HepG2 (cell line): Measurements from ENCODE around the gene SP3. TPM values are rescaled to one million over a fixed set of nuclear protein-coding genes. Genes with fewer than 3 reads are reported as not detected.
A peak's percentile ranks its signal among the peaks of the same experiment; 100 is the strongest.

ENCODE experiments used
- ARHGAP35 ChIP-seq: sonication (generic); formaldehyde crosslinking; IDR thresholded peaks from 2 replicates; pipeline ENCODE4 v1.9.0; 2022; ENCODE audit warnings: mild to moderate bottlenecking, inconsistent platforms, moderate library complexity, missing genetic modification reagents, borderline replicate concordance
- CENPT ChIP-seq: sonication (generic); formaldehyde crosslinking; IDR thresholded peaks from 2 replicates; pipeline ENCODE4 v1.8.0; 2022; ENCODE audit warnings: low read depth, mild to moderate bottlenecking, moderate library complexity, missing genetic modification reagents
- EP300 ChIP-seq, 3 experiments: sonication (generic) in 1 of 3; formaldehyde crosslinking in 1 of 3; IDR thresholded peaks; 2 replicates each; pipeline versions ENCODE4 v1.5.1 to v1.6.1; 2011 to 2020; ENCODE audit warnings: low read depth in 2 of 3, low read length in 2 of 3, borderline replicate concordance in 1 of 3, improper control_type of control experiment in 1 of 3, mild to moderate bottlenecking in 1 of 3, missing genetic modification reagents in 1 of 3, moderate library complexity in 1 of 3
- GTF2F1 ChIP-seq: fragments of 150-350 bp; IDR thresholded peaks from 2 replicates; pipeline ENCODE4 v1.6.1; 2014; ENCODE audit warnings: low read length
- IKZF1 ChIP-seq: fragments of 450-650 bp; IDR thresholded peaks from 2 replicates; pipeline ENCODE4 v1.7.1; 2016
- IKZF4 ChIP-seq: sonication (generic); formaldehyde crosslinking; IDR thresholded peaks from 2 replicates; pipeline ENCODE4 v1.5.1; 2020; ENCODE audit warnings: borderline replicate concordance, mild to moderate bottlenecking, low read depth, missing genetic modification reagents; ENCODE audit errors: not compliant biosample characterization
- IRF2 ChIP-seq: IDR thresholded peaks from 2 replicates; pipeline ENCODE4 v1.6.1; 2018; ENCODE audit warnings: missing genetic modification reagents, missing compliant biosample characterization
- ISL2 ChIP-seq: sonication (generic); formaldehyde crosslinking; IDR thresholded peaks from 2 replicates; pipeline ENCODE4 v1.5.0; 2020; ENCODE audit warnings: missing genetic modification reagents
- MAF1 ChIP-seq: sonication (generic); formaldehyde crosslinking; IDR thresholded peaks from 2 replicates; pipeline ENCODE4 v1.5.0; 2020; ENCODE audit warnings: missing genetic modification reagents, borderline replicate concordance
- NFIC ChIP-seq: IDR thresholded peaks from 2 replicates; pipeline ENCODE4 v1.6.1; 2012; ENCODE audit warnings: mild to moderate bottlenecking, low read length, inconsistent platforms
- SMC3 ChIP-seq: IDR thresholded peaks from 2 replicates; pipeline ENCODE4 v1.6.1; 2011; ENCODE audit warnings: low read length, improper control_type of control experiment
- ZFP62 ChIP-seq: sonication (generic); formaldehyde crosslinking; IDR thresholded peaks from 2 replicates; pipeline ENCODE4 v1.4.0; 2020; ENCODE audit warnings: missing genetic modification reagents
- ZNF10 ChIP-seq: sonication (generic); formaldehyde crosslinking; IDR thresholded peaks from 2 replicates; pipeline ENCODE4 v1.4.0; 2020; ENCODE audit warnings: mild to moderate bottlenecking, low read depth, missing genetic modification reagents, borderline replicate concordance
- ZNF234 ChIP-seq: sonication (generic); formaldehyde crosslinking; conservative IDR thresholded peaks from 2 replicates; pipeline ENCODE4 v1.5.1; 2020; ENCODE audit warnings: mild to moderate bottlenecking, missing genetic modification reagents
- ZNF260 ChIP-seq: sonication (generic); formaldehyde crosslinking; IDR thresholded peaks from 2 replicates; pipeline ENCODE4 v1.4.0; 2020; ENCODE audit warnings: missing genetic modification reagents, low read depth, mild to moderate bottlenecking, borderline replicate concordance
- ZNF296 ChIP-seq: sonication (generic); formaldehyde crosslinking; conservative IDR thresholded peaks from 2 replicates; pipeline ENCODE4 v1.5.0; 2020; ENCODE audit warnings: mild to moderate bottlenecking, missing genetic modification reagents
- ZNF430 ChIP-seq: sonication (generic); formaldehyde crosslinking; IDR thresholded peaks from 2 replicates; pipeline ENCODE4 v1.9.0; 2021; ENCODE audit warnings: mild to moderate bottlenecking, missing genetic modification reagents
- ZNF746 ChIP-seq: sonication (generic); formaldehyde crosslinking; IDR thresholded peaks from 2 replicates; pipeline ENCODE4 v1.8.0; 2022; ENCODE audit warnings: mild to moderate bottlenecking, missing genetic modification reagents
- polyA plus RNA-seq, 8 experiments: library from polyadenylated mRNA; depleted of rRNA in 3 of 8; stranded (reverse) in 7 of 8; unstranded in 1 of 8; fragments of >200 nt; fragmentation: Illumina TruSeq in 4 of 8; extraction: Trizol in 4 of 8; gene quantifications; 2 replicates each; pipeline versions ENCODE4 v1.2.1 to v1.2.3, GENCODE V29; 2011 to 2016; ENCODE audit warnings: low read depth in 4 of 8, missing spikeins in 1 of 8, mixed read lengths in 1 of 8; ENCODE audit not compliant: insufficient read depth in 1 of 8
- total RNA-seq, 5 experiments: library from RNA; depleted of rRNA; stranded (reverse); fragments of >200 nt; fragmentation: Illumina TruSeq; extraction: Trizol; gene quantifications; 2 replicates each; pipeline ENCODE4 v1.2.3, GENCODE V29; 2016; ENCODE audit warnings: low read depth in 1 of 5
- TF ChIP-seq, protein P1 (sequence below): sonication (generic); formaldehyde crosslinking; conservative IDR thresholded peaks from 2 replicates; pipeline ENCODE4 v1.8.1; 2023; ENCODE audit warnings: missing genetic modification reagents
- TF ChIP-seq, protein P2 (sequence below): IDR thresholded peaks from 2 replicates; pipeline ENCODE4 v1.6.1; 2016; ENCODE audit warnings: missing compliant biosample characterization, missing genetic modification reagents, borderline replicate concordance
- TF ChIP-seq, protein P3 (sequence below): sonication (generic); formaldehyde crosslinking; IDR thresholded peaks from 2 replicates; pipeline ENCODE4 v1.5.0; 2020; ENCODE audit warnings: mild to moderate bottlenecking, missing genetic modification reagents, borderline replicate concordance
- TF ChIP-seq, protein P4 (sequence below): sonication (generic); formaldehyde crosslinking; conservative IDR thresholded peaks from 2 replicates; pipeline ENCODE4 v1.4.0; 2020; ENCODE audit warnings: missing genetic modification reagents

SP3 gene
- total and polyA plus RNA-seq, 2 of the 13 experiments (the other 11 are each of a cell fraction or from before 2014, with no cell fraction given): 57.3 to 132 TPM

DNA sequence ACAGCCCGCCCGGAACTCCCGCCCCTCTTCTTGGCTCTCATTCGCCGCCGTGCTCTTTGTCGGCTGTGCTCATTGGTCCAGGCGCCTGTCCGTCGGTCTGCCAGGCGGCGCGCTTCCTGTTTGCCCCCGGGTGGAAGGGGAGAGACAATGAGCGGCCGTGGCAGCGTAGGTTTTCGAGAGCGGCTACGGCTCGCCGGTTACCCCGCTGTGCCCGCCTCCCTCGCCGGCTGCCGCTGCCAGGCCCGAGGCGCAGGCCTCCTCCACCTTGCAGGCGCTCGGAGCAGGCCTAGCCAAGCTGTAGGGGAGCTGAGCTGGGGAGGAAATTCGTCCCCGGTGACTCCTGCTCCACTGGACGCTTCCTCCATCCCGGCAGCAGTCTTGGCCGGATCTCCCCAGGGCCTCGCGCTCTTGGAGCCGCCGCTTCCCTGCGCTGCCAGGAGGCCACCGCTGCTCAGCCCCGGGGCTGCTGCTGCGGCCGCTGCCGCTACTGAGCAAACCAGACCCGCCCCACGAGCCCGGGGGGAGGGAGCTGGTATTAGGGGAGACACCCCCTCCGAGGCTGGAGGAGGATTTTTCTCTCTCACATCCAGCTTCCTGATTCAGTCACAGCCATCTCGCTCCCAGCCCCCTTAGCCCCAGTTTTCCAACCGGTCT, at the start of gene SP3 (continued):
- TF ChIP-seq, protein P1, sequence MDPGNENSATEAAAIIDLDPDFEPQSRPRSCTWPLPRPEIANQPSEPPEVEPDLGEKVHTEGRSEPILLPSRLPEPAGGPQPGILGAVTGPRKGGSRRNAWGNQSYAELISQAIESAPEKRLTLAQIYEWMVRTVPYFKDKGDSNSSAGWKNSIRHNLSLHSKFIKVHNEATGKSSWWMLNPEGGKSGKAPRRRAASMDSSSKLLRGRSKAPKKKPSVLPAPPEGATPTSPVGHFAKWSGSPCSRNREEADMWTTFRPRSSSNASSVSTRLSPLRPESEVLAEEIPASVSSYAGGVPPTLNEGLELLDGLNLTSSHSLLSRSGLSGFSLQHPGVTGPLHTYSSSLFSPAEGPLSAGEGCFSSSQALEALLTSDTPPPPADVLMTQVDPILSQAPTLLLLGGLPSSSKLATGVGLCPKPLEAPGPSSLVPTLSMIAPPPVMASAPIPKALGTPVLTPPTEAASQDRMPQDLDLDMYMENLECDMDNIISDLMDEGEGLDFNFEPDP (CRISPR knock-in tag): peak; percentile 98
- TF ChIP-seq ZNF430 (CRISPR knock-in tag): peak; percentile 90; the same call in 1 of the 2 replicates
- no peak; the same call in 1 of the 2 replicates for TF ChIP-seq CENPT (CRISPR knock-in tag)
- TF ChIP-seq, protein P2, sequence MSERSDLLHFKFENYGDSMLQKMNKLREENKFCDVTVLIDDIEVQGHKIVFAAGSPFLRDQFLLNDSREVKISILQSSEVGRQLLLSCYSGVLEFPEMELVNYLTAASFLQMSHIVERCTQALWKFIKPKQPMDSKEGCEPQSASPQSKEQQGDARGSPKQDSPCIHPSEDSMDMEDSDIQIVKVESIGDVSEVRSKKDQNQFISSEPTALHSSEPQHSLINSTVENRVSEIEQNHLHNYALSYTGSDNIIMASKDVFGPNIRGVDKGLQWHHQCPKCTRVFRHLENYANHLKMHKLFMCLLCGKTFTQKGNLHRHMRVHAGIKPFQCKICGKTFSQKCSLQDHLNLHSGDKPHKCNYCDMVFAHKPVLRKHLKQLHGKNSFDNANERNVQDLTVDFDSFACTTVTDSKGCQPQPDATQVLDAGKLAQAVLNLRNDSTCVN (CRISPR knock-in tag): peak; percentile 81; the same call in 1 of the 2 replicates
- no peak for TF ChIP-seq ZNF10 (CRISPR knock-in tag)
- TF ChIP-seq EP300 (IDR thresholded peaks at IDR 0.05; ENCODE audit: low read depth in 2 of 2, low read length in 2 of 2): no peak
- no peak for TF ChIP-seq EP300 (CRISPR knock-in tag; IDR thresholded peaks at IDR 0.05; ENCODE audit: borderline replicate concordance)
- no peak for TF ChIP-seq IKZF4 (CRISPR knock-in tag)
- TF ChIP-seq, protein P3, sequence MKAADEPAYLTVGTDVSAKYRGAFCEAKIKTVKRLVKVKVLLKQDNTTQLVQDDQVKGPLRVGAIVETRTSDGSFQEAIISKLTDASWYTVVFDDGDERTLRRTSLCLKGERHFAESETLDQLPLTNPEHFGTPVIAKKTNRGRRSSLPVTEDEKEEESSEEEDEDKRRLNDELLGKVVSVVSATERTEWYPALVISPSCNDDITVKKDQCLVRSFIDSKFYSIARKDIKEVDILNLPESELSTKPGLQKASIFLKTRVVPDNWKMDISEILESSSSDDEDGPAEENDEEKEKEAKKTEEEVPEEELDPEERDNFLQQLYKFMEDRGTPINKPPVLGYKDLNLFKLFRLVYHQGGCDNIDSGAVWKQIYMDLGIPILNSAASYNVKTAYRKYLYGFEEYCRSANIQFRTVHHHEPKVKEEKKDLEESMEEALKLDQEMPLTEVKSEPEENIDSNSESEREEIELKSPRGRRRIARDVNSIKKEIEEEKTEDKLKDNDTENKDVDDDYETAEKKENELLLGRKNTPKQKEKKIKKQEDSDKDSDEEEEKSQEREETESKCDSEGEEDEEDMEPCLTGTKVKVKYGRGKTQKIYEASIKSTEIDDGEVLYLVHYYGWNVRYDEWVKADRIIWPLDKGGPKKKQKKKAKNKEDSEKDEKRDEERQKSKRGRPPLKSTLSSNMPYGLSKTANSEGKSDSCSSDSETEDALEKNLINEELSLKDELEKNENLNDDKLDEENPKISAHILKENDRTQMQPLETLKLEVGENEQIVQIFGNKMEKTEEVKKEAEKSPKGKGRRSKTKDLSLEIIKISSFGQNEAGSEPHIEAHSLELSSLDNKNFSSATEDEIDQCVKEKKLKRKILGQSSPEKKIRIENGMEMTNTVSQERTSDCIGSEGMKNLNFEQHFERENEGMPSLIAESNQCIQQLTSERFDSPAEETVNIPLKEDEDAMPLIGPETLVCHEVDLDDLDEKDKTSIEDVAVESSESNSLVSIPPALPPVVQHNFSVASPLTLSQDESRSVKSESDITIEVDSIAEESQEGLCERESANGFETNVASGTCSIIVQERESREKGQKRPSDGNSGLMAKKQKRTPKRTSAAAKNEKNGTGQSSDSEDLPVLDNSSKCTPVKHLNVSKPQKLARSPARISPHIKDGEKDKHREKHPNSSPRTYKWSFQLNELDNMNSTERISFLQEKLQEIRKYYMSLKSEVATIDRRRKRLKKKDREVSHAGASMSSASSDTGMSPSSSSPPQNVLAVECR: peak; percentile 92
- no peak for TF ChIP-seq SMC3
- TF ChIP-seq ZNF234 (CRISPR knock-in tag): peak; percentile 97
- TF ChIP-seq, protein P4, sequence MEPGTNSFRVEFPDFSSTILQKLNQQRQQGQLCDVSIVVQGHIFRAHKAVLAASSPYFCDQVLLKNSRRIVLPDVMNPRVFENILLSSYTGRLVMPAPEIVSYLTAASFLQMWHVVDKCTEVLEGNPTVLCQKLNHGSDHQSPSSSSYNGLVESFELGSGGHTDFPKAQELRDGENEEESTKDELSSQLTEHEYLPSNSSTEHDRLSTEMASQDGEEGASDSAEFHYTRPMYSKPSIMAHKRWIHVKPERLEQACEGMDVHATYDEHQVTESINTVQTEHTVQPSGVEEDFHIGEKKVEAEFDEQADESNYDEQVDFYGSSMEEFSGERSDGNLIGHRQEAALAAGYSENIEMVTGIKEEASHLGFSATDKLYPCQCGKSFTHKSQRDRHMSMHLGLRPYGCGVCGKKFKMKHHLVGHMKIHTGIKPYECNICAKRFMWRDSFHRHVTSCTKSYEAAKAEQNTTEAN (CRISPR knock-in tag): no peak
- TF ChIP-seq ISL2 (CRISPR knock-in tag): peak; percentile 75
- TF ChIP-seq ZFP62 (CRISPR knock-in tag): no peak
- no peak for TF ChIP-seq GTF2F1
- peak; percentile 17 for TF ChIP-seq IRF2 (CRISPR knock-in tag)
- TF ChIP-seq MAF1 (CRISPR knock-in tag): peak; percentile 87; the same call in 1 of the 2 replicates
- no peak for TF ChIP-seq NFIC
- TF ChIP-seq ZNF260 (CRISPR knock-in tag): no peak
- TF ChIP-seq ZNF296: no peak
- no peak for TF ChIP-seq IKZF1
- TF ChIP-seq ZNF746: 0 out of 2 replicates have a peak, but pooled peaks have one; percentile 53
- TF ChIP-seq ARHGAP35 (CRISPR knock-in tag): peak; percentile 95
